Activated naive CD8-positive, alpha-beta T cell treated with anti-CD3 and anti-CD28 coated beads, Interleukin-2, amount 10 ng/mL, durations not matched to agents 7 days and 5 days (primary cell): ENCODE measurements around the gene MROH2A. TPM values are rescaled to one million over a fixed set of nuclear protein-coding genes. Genes with fewer than 3 reads are reported as not detected.

Experiments used
- ATAC-seq: fragments of 150-1000 bp; cut with Tn5 transposase; one replicate; pipeline ENCODE4 v1.10.0; 2021; ENCODE audit warnings: low read depth, moderate library complexity
- POLR2A ChIA-PET: fragments of 350-600 bp; sonication (Branson Sonifier 250); formaldehyde crosslinking; loops from one replicate; lab custom pipeline; 2021; ENCODE audit warnings: antibody characterized with exemption; lab: Charles Lee
- DNase-seq: peaks from one replicate; pipeline ENCODE4 v3.0.0; 2021
- H3K27ac Mint-ChIP-seq: one replicate; pipeline ENCODE4 v1.8.0; 2022; ENCODE audit warnings: mild to moderate bottlenecking, mixed read lengths
- H3K27me3 Mint-ChIP-seq: one replicate; pipeline ENCODE4 v1.8.0; 2022; ENCODE audit warnings: mild to moderate bottlenecking, moderate library complexity, mixed read lengths
- H3K36me3 Mint-ChIP-seq: one replicate; pipeline ENCODE4 v1.8.0; 2021; ENCODE audit warnings: mild to moderate bottlenecking, mixed read lengths
- H3K4me1 Mint-ChIP-seq: one replicate; pipeline ENCODE4 v1.8.0; 2021; ENCODE audit warnings: mixed read lengths
- H3K4me3 Mint-ChIP-seq: one replicate; pipeline ENCODE4 v1.8.0; 2022; ENCODE audit warnings: mild to moderate bottlenecking, moderate library complexity, mixed read lengths
- H3K9me3 Mint-ChIP-seq: one replicate; pipeline ENCODE4 v1.8.0; 2021; ENCODE audit warnings: mixed read lengths
- total RNA-seq, 2 experiments: library from RNA; stranded (reverse); gene quantifications; one replicate each; pipeline ENCODE4 v1.2.3, GENCODE V29; 2021

The MROH2A gene
- total RNA-seq, 2 experiments from 2014 or later, result not detected

DNA sequence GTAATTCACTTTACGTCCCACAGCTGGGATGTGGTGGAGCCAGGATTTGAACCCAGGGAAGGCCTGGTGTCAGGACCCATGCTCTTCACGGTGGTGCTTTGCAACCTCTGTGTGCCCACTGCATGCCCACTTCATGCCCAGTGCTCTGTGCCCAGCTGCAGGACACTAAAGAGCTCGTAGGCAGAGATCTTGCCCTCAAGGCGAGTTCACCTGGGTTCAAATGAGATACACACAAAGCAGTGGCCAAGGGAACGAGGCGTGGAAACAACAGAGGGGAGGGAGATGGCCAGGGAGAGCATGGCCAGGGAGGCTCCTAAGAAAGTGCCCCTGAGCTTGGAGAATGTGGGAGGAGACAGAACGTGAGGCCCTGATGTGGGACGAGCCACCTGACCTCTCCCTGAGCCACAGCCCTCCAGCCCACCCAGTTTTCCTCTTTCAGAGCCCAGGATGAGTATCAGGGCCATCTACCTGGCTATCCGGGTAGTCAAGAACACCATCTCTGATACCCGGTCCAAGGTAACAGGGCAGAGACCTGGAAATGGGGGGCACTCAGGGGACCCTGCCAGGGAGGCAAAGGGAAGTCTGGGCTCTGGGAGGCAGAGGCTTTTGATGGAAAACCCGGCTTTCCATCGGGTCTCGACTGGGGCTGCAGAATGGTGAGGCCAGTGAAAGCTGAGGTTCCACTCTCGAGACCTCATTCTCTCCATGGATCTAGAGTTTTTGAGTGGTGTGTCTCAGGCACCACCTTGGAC is 20.4 kb downstream of the MROH2A start:
- DNase-seq, result no peak
- ATAC-seq, result no peak
- Mint-ChIP-seq H3K27me3 (peaks cover 12% of the 10 kb centered on the region), H3K9me3 (no peaks in the 10 kb centered on the region), H3K36me3 (no peaks in the 10 kb centered on the region), H3K4me3 (no peak overlapping the region), H3K27ac (no peak overlapping the region), H3K4me1 (peaks cover 7% of the 10 kb centered on the region)
- POLR2A ChIA-PET, result no interaction called here

DNA sequence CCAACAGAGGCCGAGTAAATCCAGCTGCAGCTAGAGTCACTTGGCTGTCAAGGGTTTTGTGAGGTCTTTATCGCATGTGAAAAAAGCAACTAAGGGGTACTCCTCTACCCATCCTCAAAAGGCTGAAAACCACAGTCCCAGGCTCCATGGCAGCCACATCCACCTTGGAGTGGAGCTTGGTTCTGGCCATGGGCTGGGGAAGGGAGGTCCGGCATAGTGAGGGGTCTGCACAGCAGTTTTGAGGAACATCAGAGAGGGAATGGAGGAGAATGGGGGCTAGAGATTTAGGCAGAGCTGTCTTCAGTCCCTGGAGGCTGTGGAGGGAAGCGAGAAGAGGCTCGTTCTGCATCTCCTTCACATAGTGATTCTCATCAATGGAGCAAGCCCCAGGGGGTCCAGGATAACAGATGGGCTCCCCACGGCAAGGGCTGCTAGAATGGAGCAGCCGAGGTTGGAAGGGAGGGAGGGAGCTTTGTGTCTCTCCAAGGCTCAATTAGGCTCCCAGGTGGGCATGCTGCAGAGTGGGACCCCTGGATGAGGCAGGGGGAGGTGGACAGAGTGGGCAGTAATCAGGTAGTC is 21.0 kb downstream of the MROH2A start:
- ATAC-seq, result no peak
- H3K36me3 Mint-ChIP-seq, result no peaks in the 10 kb centered on the region
- no peak overlapping the region for H3K27ac Mint-ChIP-seq
- no peak overlapping the region for H3K4me3 Mint-ChIP-seq
- H3K4me1 Mint-ChIP-seq, result peaks cover 7% of the 10 kb centered on the region
- H3K9me3 Mint-ChIP-seq, result no peaks in the 10 kb centered on the region
- no peak for DNase-seq
- H3K27me3 Mint-ChIP-seq, result peaks cover 12% of the 10 kb centered on the region
- POLR2A ChIA-PET, result no interaction called here

DNA sequence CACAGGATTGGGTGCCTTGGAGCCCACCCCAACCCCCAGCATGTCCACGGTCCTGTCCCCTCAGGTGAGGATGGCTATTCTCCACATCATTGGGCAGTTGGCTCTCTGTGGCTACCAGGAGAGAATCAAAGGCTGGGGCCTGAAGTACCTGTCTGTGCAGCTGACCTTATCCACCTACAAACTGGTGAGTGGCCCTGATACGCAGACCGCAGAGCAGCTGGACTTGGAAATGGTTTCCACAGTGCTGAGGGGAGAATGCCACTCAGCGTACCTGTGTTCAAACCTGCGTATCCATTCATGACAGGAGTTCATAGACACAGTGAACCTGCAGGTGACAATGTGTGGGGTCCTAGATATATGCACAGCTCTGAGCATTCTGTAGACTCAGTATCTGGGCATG is 21.6 kb downstream of the MROH2A start:
- Mint-ChIP-seq H3K36me3 (no peaks in the 10 kb centered on the region), H3K27ac (no peak overlapping the region), H3K27me3 (peaks cover 16% of the 10 kb centered on the region), H3K4me1 (peaks cover 7% of the 10 kb centered on the region), H3K9me3 (no peaks in the 10 kb centered on the region), H3K4me3 (no peak overlapping the region)
- DNase-seq, result no peak
- POLR2A ChIA-PET, result no interaction called here
- no peak for ATAC-seq

DNA sequence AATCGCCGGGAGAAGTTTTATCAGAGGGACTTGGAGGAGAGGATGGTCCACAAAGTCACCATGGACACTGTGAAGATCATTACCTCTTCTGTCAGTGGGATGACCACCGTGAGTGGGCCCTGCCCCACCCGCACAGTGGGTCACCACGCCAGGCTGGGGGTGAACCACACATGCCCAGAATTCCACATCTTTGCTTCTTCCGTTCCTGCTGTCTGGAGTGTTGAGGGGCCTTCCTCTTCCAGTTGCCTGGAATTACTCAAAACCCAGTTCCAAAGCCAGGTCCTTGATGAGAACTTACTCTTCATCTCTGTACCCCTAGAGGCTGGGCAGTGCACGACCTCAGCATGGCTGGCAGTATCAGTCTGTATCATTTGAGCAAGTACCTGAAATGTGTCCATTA is 22.1 kb downstream of the MROH2A start:
- Mint-ChIP-seq H3K4me3 (no peak overlapping the region), H3K27me3 (peaks cover 20% of the 10 kb centered on the region), H3K9me3 (no peaks in the 10 kb centered on the region), H3K27ac (no peak overlapping the region), H3K4me1 (peaks cover 7% of the 10 kb centered on the region), H3K36me3 (no peaks in the 10 kb centered on the region)
- no peak for DNase-seq
- ATAC-seq, result no peak
- POLR2A ChIA-PET, result no interaction called here

DNA sequence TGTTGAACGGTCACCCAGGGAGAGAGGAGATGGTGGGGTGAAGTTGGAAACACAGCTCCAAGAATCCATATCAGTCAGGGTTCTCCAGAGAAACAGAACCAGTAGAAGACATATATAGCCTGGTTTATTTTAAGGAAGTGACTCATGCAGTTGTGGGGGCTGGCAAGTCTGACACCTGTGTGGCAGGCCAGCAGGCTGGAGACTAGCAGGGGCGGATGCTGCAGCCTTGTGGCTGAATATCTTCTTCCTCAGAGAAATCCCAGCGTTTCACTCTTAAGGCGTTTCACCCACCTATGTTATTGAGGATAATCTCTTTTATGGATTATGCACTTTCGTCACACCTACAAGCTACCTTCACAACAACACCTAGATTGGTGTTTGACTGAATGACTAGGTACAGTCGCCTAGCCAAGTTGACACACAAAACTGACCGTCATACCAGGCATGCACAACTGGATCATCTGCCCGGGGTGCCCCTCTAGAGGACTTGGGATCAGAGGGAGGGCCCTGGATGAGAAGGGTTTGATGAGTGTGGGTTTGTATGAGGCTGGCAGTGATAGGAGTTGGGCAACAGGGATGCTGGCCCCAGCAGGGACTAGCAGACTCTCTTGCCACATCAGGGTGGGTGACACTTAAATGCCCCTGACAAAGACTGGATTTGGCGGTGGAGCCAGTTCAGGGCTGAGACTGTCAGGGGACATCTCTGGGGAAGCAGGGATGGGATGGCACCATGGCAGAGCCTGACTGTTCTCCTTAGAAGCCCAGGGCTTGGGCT is 23.4 kb downstream of the MROH2A start:
- H3K9me3 Mint-ChIP-seq, result no peaks in the 10 kb centered on the region
- H3K36me3 Mint-ChIP-seq, result no peaks in the 10 kb centered on the region
- H3K4me3 Mint-ChIP-seq, result no peak overlapping the region
- peaks cover 7% of the 10 kb centered on the region for H3K4me1 Mint-ChIP-seq
- DNase-seq (no peak), ATAC-seq (peak; percentile 92)
- POLR2A ChIA-PET, result no interaction called here
- no peak overlapping the region for H3K27ac Mint-ChIP-seq
- peaks cover 29% of the 10 kb centered on the region for H3K27me3 Mint-ChIP-seq

DNA sequence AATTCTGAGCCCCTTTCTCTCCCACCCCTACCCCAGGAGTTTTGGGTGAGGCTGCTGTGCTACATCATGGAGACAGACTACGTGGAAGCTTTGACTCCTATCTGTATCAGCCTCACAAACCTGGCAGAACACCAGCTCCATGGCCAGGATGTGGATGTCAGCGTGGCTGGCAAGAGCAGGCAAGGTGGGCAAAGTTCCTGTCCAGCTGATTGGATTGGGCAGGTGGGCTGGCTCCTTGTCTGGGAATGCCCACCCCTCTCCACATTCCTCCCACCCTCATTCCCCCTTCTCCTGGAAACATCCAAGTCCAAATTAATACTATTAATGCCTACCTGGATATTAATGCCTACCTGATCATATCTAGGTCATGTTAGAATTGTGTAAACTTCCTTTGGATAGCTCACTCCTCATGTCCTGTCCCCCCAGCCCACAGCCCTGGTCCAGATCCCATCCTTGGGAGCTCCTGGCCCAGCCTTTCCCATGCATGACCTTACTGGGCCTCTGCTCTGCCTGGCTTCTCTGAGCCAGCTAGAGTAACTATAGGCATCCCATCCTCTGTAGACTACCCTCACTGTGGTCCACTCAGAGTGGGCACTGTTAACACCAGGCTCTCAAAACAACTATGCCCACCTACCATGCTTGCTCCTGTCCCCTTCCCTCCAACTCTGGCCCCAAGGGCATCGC is 24.1 kb downstream of the MROH2A start:
- H3K9me3 Mint-ChIP-seq, result no peaks in the 10 kb centered on the region
- no peak overlapping the region for H3K4me3 Mint-ChIP-seq
- H3K27me3 Mint-ChIP-seq, result peaks cover 29% of the 10 kb centered on the region
- H3K36me3 Mint-ChIP-seq, result no peaks in the 10 kb centered on the region
- peaks cover 7% of the 10 kb centered on the region for H3K4me1 Mint-ChIP-seq
- ATAC-seq (no peak), DNase-seq (no peak)
- POLR2A ChIA-PET, result no interaction called here
- no peak overlapping the region for H3K27ac Mint-ChIP-seq

DNA sequence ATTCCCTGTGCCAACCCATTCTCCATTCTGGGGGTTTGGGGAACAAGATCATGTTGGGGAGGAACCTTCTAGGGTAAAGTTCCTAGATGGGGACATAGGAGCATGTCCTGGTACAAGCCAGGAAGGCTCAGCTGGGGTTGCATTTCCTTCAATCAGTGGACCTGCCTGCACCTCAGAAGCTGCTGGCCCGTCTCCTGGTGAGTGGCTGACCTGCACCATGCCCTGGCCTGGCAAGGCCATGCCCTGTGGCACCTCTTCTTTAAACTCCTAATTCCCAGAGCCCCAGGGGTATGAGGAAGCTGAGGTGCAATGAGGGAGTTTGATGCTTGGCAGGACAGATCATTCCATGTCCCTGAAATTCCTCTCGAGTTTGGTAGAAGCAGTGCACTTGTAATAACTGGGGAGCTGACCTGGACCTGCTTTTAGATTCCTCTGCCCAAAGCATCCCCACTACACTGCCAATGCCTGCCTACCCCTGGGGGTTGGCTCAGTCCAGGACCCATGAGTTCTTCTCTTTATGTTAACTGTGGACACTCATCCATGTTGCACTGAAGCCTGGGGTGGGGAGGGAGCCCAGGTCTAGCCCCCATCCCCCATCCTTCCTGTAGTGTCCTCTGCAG is 25.3 kb downstream of the MROH2A start:
- ATAC-seq (no peak), DNase-seq (no peak)
- no peak overlapping the region for H3K27ac Mint-ChIP-seq
- peaks cover 7% of the 10 kb centered on the region for H3K4me1 Mint-ChIP-seq
- H3K36me3 Mint-ChIP-seq, result no peaks in the 10 kb centered on the region
- H3K27me3 Mint-ChIP-seq, result peaks cover 22% of the 10 kb centered on the region
- H3K9me3 Mint-ChIP-seq, result no peaks in the 10 kb centered on the region
- POLR2A ChIA-PET, result no interaction called here
- no peak overlapping the region for H3K4me3 Mint-ChIP-seq

DNA sequence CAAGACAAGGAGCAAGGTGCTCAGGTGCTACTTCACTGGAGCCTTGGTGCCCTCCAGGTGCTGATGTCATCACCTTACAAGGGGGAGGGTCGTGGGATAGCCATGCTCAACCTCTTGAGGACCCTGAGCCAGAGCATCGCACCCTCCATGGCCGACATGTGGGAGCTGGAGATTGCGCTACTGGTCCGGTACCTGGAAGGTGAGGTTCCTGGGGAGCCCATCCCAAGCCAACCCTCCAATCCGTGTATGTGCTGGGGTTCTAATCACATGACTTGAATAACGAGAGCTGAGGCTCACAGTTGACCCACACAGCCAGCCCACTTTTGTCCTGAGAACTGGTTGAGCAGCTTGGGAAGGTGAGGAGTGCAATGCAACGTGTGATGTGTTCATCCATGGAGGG is 25.9 kb downstream of the MROH2A start:
- peaks cover 20% of the 10 kb centered on the region for H3K27me3 Mint-ChIP-seq
- H3K36me3 Mint-ChIP-seq, result no peaks in the 10 kb centered on the region
- H3K9me3 Mint-ChIP-seq, result no peaks in the 10 kb centered on the region
- H3K4me3 Mint-ChIP-seq, result no peak overlapping the region
- H3K4me1 Mint-ChIP-seq, result peaks cover 7% of the 10 kb centered on the region
- POLR2A ChIA-PET, result no interaction called here
- DNase-seq (no peak), ATAC-seq (no peak)
- no peak overlapping the region for H3K27ac Mint-ChIP-seq

DNA sequence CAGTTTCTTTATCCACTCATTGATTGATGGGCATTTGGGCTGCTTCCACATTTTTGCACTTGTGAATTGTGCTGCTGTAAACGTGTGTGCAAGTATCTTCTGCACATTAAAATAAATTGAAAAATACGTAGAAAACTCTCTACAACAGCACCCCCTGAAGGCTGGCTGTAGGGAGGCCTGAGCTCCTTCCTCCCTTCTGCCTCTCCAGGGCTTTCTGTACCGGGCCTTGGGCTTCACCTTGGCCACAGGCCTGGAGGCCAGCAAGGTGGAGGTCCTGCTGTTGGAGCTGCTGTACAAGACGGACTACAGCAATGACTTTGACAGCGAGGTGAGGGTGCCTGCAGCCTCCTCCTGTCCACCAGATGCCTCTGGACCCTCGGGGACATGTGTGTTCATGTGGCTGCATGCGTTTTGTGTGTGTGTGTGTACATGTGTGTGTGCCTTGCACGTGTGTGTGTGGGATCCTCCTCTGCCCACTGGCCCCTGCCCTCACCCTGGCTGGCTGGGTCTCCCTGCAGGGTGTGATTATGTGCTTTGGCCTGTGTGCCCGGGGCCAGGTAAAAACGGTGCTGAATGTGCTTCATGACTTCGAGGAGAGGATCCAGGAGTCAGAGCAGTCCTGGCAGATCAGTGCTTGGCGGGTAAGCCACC is 29.2 kb downstream of the MROH2A start:
- Mint-ChIP-seq H3K27me3 (peaks cover 20% of the 10 kb centered on the region), H3K27ac (no peak overlapping the region), H3K36me3 (no peaks in the 10 kb centered on the region), H3K9me3 (no peaks in the 10 kb centered on the region), H3K4me3 (no peak overlapping the region), H3K4me1 (no peaks in the 10 kb centered on the region)
- ATAC-seq, result no peak
- no peak for DNase-seq
- POLR2A ChIA-PET, result no interaction called here

DNA sequence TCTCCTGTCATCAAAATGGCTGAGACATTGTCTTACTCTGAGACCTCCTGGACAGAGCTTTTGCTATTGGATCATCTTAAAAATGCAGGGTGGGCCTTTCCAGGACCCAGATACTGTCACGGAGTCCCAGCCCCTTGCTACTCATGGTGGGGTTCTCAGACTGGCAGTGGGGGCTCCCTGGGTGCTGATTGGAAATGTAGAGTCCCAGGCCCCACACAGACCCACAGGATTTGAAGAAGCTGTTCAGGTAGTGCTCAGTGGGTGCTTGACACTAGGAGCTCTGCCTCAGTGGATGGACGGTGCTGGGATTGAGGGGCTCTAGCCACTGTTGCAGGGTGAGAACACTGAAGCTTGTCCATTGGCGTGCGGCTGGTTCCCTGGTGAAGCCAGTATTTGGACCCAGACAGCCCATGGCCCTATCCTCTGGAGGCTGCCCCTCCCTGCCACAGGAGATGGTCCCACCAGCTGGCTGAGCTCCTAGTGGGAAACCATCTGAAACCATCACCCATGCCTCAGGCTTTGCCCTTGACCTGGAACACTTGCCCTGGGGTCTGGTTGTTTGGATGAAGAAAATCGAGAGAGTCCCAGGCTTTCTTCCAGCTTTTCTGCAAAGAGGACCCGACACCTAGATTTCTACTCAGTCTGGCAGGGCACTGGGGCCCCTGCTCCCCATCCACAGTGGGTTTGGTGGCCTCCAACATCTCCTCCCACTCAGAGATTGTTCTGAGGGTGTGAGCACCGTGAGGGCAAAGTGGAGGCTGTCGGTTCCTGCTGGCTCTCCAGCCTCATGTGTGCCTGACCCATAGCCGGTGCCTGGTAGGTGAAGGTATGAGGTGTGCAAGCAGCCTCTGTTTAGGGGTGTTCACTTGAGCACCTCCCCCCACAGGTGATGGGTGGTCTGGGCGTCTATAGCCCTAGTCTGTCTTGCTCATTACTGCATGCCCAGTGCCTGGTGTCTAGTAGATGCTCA is 30.1 kb downstream of the MROH2A start:
- ATAC-seq, result no peak
- POLR2A ChIA-PET, result interaction anchor here (0.5 kb wide), 1 partner anchor 106 kb away, joined by 4 read pairs; no protein-coding TSS in a partner anchor
- Mint-ChIP-seq H3K4me1 (no peaks in the 10 kb centered on the region), H3K36me3 (no peaks in the 10 kb centered on the region), H3K27me3 (peaks cover 17% of the 10 kb centered on the region), H3K9me3 (no peaks in the 10 kb centered on the region), H3K27ac (no peak overlapping the region), H3K4me3 (no peak overlapping the region)
- DNase-seq, result no peak

DNA sequence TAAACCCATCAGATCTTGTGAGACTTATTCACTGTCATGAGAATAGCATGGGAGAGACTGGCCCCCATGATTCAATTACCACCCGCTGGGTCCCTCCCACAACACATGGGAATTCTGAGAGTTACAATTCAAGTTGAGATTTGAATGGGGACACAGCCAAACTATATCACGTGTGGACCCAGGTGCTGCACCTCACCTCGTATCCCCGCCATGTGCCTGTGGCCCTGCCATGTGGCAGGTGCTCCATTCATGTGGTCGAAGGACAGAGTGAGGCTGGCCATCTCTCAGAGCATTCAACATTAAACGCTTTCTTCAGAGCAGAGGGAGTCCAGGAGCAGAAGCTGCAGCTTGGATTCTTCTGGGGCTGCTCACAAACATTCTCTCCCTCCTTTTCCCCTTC is 32.3 kb downstream of the MROH2A start:
- Mint-ChIP-seq H3K27me3 (peaks cover 11% of the 10 kb centered on the region), H3K27ac (no peak overlapping the region), H3K36me3 (no peaks in the 10 kb centered on the region), H3K4me1 (no peaks in the 10 kb centered on the region), H3K4me3 (no peak overlapping the region), H3K9me3 (no peaks in the 10 kb centered on the region)
- ATAC-seq, result no peak
- POLR2A ChIA-PET, result no interaction called here
- DNase-seq, result no peak

DNA sequence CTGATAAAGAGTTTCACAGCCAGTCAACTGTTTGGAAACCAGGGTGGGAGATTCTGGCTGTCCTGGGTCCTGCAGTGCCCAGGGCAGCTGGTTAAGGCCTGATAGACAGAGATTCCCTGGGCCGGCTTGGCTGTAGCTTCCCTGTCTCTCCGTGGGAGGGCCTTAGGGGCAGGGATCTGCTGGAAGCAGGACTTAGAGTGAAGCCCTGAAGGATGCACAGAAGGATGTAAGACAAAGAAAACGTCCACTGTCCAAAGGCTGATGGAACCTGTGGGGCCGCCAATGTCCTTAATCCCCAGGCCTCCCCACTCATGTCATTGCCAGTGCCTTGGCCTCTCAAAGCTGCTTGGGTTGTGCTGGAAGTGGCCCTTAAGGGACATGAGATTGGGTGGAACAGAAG is 33.0 kb downstream of the MROH2A start:
- DNase-seq (no peak), ATAC-seq (no peak)
- Mint-ChIP-seq H3K4me3 (no peak overlapping the region), H3K9me3 (no peaks in the 10 kb centered on the region), H3K27me3 (peaks cover 12% of the 10 kb centered on the region), H3K4me1 (no peaks in the 10 kb centered on the region), H3K27ac (no peak overlapping the region), H3K36me3 (no peaks in the 10 kb centered on the region)
- POLR2A ChIA-PET, result no interaction called here
